ENCODE data around the gene DEAF1. TPM values are rescaled to one million over a fixed set of nuclear protein-coding genes. Genes with fewer than 3 reads are reported as not detected.
"Not testable (repeated sequence)": the region's sequence is repeated elsewhere in the genome, so short reads cannot be mapped to it uniquely, and the experiment has no call there.

DEAF1 gene
- total RNA-seq, 2 experiments from 2014 or later, result 44.0 to 48.8 TPM

DNA sequence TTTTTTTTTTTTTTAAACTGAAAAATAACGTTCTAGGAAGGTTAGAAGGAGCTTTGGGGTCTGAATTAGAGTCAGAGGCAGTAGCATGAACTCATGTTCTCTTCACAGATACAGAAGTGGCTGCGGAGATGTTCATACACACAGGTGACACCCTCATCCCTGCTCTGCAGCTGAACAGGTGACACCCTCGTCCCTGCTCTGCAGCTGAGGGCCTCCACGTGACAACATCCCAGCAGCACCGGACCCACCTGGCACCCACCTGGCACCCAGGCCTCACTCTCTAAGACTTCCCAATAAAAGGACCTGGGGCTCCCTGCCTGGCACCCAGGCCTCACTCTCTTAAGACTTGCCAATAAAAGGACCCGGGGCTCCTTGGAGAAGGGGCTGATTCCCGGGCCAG is 38.2 kb downstream of the DEAF1 start:
- DNase-seq, result no peak
- ChIA-PET CTCF (interaction anchor here (0.6 to 1.6 kb wide), 4 partner anchors 16 to 136 kb away, joined by 3 read pairs; no protein-coding TSS in a partner anchor), POLR2A (no interaction called here)
- Mint-ChIP-seq H3K36me3 (ENCODE audit: low read depth) (peaks cover 6% of the 10 kb centered on the region), H3K4me1 (no peaks in the 10 kb centered on the region), H3K4me3 (no peak overlapping the region), H3K27me3 (no peaks in the 10 kb centered on the region), H3K9me3 (no peaks in the 10 kb centered on the region), H3K27ac (no peak overlapping the region)

DNA sequence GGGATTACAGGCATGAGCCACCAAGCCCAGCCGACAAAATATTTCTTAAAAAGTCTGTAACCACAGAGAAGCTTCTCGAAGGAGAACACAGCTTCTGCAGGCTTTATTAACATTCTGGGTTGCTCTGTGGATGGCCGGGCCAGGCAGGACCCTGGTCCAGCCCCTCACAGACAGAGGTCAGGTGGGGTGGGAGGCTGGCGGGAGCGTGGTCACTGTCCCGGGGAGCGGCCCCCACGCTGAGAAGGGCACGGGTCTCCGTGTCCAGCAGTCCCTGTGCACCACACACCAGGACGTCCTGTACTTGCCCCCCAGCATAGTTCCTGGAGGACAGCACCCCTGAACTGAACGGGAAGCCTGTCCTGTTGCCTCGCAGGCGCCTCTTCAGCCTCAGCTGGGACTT is 38.6 kb downstream of the DEAF1 start:
- Mint-ChIP-seq H3K4me3 (no peak overlapping the region), H3K4me1 (no peaks in the 10 kb centered on the region), H3K27me3 (no peaks in the 10 kb centered on the region), H3K27ac (no peak overlapping the region), H3K9me3 (no peaks in the 10 kb centered on the region), H3K36me3 (ENCODE audit: low read depth) (peaks cover 6% of the 10 kb centered on the region)
- POLR2A ChIA-PET, result no interaction called here
- CTCF ChIA-PET, result interaction anchor here (0.6 to 1.6 kb wide), 5 partner anchors 17 to 136 kb away, joined by 3 read pairs; partner anchors contain the start of gene TMEM80
- no peak for DNase-seq

DNA sequence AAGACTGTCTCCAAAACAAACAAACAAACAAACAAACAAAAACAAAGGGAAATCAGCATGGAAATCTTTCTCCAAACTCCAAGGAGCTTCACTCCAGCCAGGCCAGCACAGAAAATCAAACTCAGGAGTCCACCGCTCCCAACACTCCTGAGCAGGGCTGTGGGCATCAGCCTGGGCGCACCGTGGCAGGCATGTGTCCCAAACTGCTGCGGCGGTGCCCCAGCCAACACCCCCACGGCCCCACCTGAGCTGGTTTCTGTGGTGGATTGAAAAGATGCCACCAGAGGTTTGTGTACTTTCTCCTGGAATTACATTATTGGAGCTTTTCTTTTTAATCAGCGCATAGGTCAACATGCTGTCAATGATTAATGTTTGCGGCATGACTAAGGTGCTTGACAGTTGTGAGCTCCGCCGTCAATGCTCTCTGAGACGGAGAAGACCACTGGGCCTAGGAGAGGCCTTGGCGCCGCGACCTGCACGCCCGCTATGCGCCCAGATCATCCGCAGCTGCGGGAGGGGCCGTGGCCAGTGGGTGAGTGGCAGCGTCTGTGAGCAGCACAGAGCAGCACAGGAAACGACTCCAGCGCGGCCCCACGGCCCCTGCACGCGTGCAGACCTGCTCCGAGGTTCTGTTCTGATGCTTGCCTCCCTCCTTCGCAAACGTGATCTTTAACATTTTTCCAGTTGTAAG is 39.8 kb downstream of the DEAF1 start:
- Mint-ChIP-seq H3K27ac (no peak overlapping the region), H3K4me1 (no peaks in the 10 kb centered on the region), H3K36me3 (ENCODE audit: low read depth) (peaks cover 8% of the 10 kb centered on the region), H3K4me3 (no peak overlapping the region), H3K27me3 (no peaks in the 10 kb centered on the region), H3K9me3 (no peaks in the 10 kb centered on the region)
- ChIA-PET CTCF (interaction anchor here (0.6 to 0.9 kb wide), 2 partner anchors 19 to 232 kb away, joined by 3 read pairs; no protein-coding TSS in a partner anchor), POLR2A (no interaction called here)
- no peak for DNase-seq

DNA sequence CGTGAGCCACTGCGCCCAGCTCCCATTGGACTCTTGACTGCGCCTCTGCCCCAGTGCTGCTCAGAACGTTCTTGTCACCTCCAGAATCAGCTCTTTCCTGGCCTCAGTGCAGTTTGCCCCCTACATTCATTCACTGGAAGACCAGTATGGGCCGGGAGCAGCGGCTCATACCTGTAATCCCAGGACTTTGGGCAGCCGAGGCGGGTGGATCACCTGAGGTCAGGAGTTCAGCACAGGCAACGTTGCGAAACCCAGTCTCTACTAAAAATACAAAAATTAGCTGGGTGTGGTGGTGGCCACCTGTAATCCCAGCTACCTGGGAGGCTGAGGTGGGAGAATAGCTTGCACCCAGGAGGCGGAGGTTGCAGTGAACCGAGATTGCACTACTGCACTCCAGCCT is 40.6 kb downstream of the DEAF1 start:
- POLR2A ChIA-PET; H3K9me3 Mint-ChIP-seq; H3K4me3 Mint-ChIP-seq; H3K36me3 Mint-ChIP-seq (ENCODE audit: low read depth); H3K27ac Mint-ChIP-seq; H3K27me3 Mint-ChIP-seq; H3K4me1 Mint-ChIP-seq; DNase-seq: not testable (repeated sequence)
- CTCF ChIA-PET, result interaction anchor here (0.6 kb wide), 1 partner anchor 17 kb away, joined by 3 read pairs; no protein-coding TSS in a partner anchor

- no peak overlapping the region for H3K27ac Mint-ChIP-seq
- POLR2A ChIA-PET, result no interaction called here
These were observed 41.2 kb downstream of the DEAF1 start for GRCh38 chr11:653837-654236.

DNA sequence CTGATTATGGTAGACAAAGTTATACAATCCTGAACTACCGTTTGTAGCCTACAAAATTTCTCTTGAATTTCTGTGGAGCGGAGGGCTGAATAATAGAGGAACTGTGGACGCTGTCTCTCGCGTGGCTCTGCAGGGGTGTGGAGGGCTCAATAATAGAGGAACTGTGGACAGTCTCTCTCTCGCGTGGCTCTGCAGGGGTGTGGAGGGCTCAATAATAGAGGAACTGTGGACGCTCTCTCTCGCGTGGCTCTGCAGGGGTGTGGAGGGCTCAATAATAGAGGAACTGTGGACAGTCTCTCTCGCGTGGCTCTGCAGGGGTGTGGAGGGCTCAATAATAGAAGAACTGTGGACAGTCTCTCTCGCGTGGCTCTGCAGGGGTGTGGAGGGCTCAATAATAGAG is 41.9 kb downstream of the DEAF1 start:
- H3K27me3 Mint-ChIP-seq; H3K36me3 Mint-ChIP-seq (ENCODE audit: low read depth); POLR2A ChIA-PET; H3K27ac Mint-ChIP-seq; DNase-seq; H3K4me3 Mint-ChIP-seq; H3K9me3 Mint-ChIP-seq; H3K4me1 Mint-ChIP-seq: not testable (repeated sequence)
- CTCF ChIA-PET, result interaction anchor here (0.6 kb wide), 1 partner anchor 73 kb away, joined by 3 read pairs; no protein-coding TSS in a partner anchor

More at GRCh38 chr11:653837-654236, 41.2 kb downstream of the DEAF1 start:
- peaks cover 6% of the 10 kb centered on the region for H3K36me3 Mint-ChIP-seq (ENCODE audit: low read depth)
- H3K9me3 Mint-ChIP-seq, result no peaks in the 10 kb centered on the region
- H3K4me3 Mint-ChIP-seq, result no peak overlapping the region
- CTCF ChIA-PET, result no interaction called here
- H3K4me1 Mint-ChIP-seq, result no peaks in the 10 kb centered on the region
- H3K27me3 Mint-ChIP-seq, result no peaks in the 10 kb centered on the region
- no peak for DNase-seq

- Mint-ChIP-seq H3K27me3 (no peaks in the 10 kb centered on the region), H3K9me3 (no peaks in the 10 kb centered on the region), H3K4me1 (peaks cover 3% of the 10 kb centered on the region), H3K36me3 (ENCODE audit: low read depth) (peaks cover 13% of the 10 kb centered on the region), H3K4me3 (no peak overlapping the region), H3K27ac (no peak overlapping the region)
- POLR2A ChIA-PET, result no interaction called here
- CTCF ChIA-PET, result no interaction called here
- DNase-seq, result no peak
These were observed 44.5 kb downstream of the DEAF1 start for GRCh38 chr11:650482-650881.

DNA sequence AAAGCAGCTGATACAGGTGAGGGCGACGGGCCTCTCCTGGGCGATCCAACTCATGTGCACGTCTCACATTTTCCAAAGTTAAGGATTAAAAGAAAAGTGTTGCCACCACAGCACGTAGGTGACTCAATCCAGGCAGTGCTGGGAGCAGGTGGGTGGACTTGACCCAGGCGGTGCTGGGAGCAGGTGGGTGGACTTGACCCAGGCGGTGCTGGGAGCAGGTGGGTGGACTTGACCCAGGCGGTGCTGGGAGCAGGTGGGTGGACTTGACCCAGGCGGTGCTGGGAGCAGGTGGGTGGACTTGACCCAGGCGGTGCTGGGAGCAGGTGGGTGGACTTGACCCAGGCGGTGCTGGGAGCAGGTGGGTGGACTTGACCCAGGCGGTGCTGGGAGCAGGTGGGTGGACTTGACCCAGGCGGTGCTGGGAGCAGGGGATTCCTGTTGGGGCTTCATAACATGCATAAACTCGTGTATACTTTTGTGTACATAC is 47.3 kb downstream of the DEAF1 start:
- DNase-seq, H3K4me3 Mint-ChIP-seq, POLR2A ChIA-PET, H3K27ac Mint-ChIP-seq, H3K27me3 Mint-ChIP-seq, H3K4me1 Mint-ChIP-seq, H3K9me3 Mint-ChIP-seq: not testable (repeated sequence)
- peaks cover 13% of the 10 kb centered on the region for H3K36me3 Mint-ChIP-seq (ENCODE audit: low read depth)
- CTCF ChIA-PET, result interaction anchor here (1.0 kb wide), 1 partner anchor 57 kb away, joined by 3 read pairs; no protein-coding TSS in a partner anchor

- no peak for DNase-seq
- Mint-ChIP-seq H3K4me1 (peaks cover 3% of the 10 kb centered on the region), H3K9me3 (no peaks in the 10 kb centered on the region), H3K27me3 (no peaks in the 10 kb centered on the region), H3K4me3 (no peak overlapping the region), H3K36me3 (ENCODE audit: low read depth) (peaks cover 9% of the 10 kb centered on the region), H3K27ac (no peak overlapping the region)
- ChIA-PET POLR2A (no interaction called here), CTCF (interaction anchor here (0.6 to 1.1 kb wide), 2 partner anchors 50 to 87 kb away, joined by 3 read pairs; no protein-coding TSS in a partner anchor)
These were observed 48.8 kb downstream of the DEAF1 start for GRCh38 chr11:646214-646613.

DNA sequence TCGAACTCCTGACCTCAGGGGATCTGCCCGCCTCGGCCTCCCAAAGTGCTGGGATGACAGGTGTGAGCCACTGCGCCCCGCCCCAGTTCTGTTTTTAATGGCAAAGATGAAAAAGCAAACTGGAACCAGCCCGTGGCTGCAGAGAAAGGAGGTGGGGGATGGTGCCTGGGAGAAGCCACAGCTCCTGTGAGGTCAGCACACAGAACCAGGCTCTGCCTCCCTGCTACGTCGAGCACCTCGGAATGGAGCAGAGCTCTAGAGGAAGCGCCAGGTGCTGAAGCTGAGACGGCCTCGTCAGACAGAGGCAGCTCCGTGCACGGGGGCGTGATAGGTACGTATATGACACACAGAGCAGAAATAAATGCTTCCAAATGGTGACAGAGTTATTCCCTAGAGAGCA is 49.5 kb downstream of the DEAF1 start:
- POLR2A ChIA-PET, result no interaction called here
- Mint-ChIP-seq H3K9me3 (no peaks in the 10 kb centered on the region), H3K4me1 (peaks cover 3% of the 10 kb centered on the region), H3K27ac (no peak overlapping the region), H3K4me3 (no peak overlapping the region), H3K27me3 (no peaks in the 10 kb centered on the region), H3K36me3 (ENCODE audit: low read depth) (peaks cover 9% of the 10 kb centered on the region)
- no peak for DNase-seq
- CTCF ChIA-PET, result no interaction called here

DNA sequence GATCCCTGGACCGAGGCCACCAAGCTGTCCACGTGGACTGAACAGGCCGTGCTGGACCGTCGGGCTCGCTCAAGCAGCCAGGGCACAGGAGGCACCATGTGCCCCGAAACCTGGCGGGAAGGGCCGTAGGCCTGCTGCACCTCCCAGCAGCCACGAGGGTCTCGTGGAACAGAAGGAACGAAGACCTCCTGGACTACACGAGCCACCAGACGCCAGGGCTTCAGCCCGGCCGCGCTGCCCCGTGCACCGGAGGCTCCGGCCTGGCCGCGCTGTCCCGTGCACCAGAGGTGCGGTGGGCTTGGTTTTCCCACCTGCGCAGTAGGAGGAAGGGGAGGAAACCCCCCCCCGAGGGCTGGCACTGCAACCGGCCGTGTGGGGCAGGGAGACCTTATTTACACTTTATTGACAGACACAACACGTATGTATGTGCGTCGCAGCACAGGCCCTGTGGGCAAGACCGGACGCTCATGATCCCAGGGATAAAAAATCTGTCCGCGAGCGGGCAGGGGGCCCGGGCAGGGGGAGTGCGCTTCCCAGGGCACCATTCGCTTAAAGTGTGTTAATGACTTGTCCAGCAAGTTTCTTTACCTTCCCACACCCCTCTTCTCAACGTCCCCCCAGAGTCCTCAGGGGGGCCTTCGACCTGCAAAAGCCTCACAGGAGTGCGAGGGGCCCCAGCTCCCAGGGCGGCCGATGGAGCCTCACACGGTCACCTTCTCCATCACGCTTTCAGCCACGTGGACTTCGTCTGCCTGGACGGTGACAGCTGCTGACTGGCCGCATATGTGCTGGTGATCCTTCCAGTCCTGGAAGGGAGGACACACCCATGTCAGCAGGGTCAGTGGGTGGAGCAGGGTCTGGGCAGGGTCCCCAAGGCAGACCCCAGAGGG is 50.9 kb downstream of the DEAF1 start:
- no peak overlapping the region for H3K4me3 Mint-ChIP-seq
- peaks cover 9% of the 10 kb centered on the region for H3K36me3 Mint-ChIP-seq (ENCODE audit: low read depth)
- H3K9me3 Mint-ChIP-seq, result no peaks in the 10 kb centered on the region
- CTCF ChIA-PET, result no interaction called here
- POLR2A ChIA-PET, result no interaction called here
- H3K4me1 Mint-ChIP-seq, result peaks cover 5% of the 10 kb centered on the region
- no peak overlapping the region for H3K27ac Mint-ChIP-seq
- H3K27me3 Mint-ChIP-seq, result peaks cover 3% of the 10 kb centered on the region
- DNase-seq, result no peak

DNA sequence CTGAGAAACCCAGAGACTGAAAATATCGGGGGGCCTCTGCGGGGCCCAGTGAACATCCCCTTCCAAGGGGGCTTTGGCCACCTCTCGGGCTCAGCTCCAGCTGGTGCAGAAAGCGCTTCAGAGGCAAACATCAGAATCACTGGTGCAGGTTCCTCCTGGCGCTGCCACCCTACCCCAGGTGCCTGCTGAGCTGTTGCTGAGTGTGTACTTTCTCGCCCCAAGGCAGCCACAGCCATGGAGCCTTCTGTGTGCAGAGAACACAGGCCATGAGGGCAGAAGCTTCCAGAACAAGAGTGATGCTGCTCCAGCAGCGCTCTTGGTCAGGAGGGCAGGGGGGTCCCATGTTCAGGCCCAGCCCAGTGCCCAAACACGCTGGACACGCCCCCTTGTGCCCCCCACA is 51.7 kb downstream of the DEAF1 start:
- POLR2A ChIA-PET, result no interaction called here

DNA sequence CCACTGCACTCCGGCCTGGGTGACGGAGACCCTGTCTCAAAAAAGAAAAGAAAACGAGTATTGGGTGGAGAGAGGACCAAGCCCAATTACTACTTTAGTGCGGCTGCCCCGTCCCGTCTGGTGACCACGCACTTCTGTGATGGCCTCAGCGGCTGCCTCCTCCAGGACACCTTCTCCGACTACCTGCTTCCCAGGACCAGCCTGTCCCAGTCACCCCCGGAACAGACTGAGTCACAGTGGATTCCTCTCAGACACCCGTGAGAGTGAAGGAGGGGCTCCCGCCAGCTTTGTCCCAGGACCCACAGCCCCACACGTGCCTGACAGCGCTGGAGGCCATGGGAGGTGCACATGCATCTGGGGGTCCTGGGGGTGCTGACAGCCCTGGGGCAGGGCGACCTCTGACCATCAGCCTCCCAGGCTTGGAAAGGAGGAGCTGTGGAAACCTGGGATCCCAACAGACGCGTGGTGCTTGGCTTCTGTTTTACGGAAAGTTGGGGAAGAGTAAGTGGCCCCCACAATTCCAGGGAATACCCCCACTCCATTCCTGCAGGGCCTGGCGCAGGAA is 53.1 kb downstream of the DEAF1 start:
- H3K27ac Mint-ChIP-seq, result no peak overlapping the region
- peaks cover 20% of the 10 kb centered on the region for H3K27me3 Mint-ChIP-seq
- DNase-seq, result no peak
- H3K4me1 Mint-ChIP-seq, result peaks cover 14% of the 10 kb centered on the region
- CTCF ChIA-PET, result no interaction called here
- H3K36me3 Mint-ChIP-seq (ENCODE audit: low read depth), result peaks cover 3% of the 10 kb centered on the region
- POLR2A ChIA-PET, result no interaction called here
- H3K4me3 Mint-ChIP-seq, result no peak overlapping the region
- H3K9me3 Mint-ChIP-seq, result no peaks in the 10 kb centered on the region

More for the DNA sequence above, 51.7 kb downstream of the DEAF1 start:
- H3K27me3 Mint-ChIP-seq, result peaks cover 10% of the 10 kb centered on the region
- H3K4me3 Mint-ChIP-seq, result no peak overlapping the region
- CTCF ChIA-PET, result no interaction called here
- H3K27ac Mint-ChIP-seq, result no peak overlapping the region
- DNase-seq, result no peak
- H3K36me3 Mint-ChIP-seq (ENCODE audit: low read depth), result peaks cover 5% of the 10 kb centered on the region
- H3K4me1 Mint-ChIP-seq, result peaks cover 9% of the 10 kb centered on the region
- no peaks in the 10 kb centered on the region for H3K9me3 Mint-ChIP-seq

Data from activated CD4-positive, alpha-beta T cell treated with anti-CD3 and anti-CD28 coated beads, Interleukin-2, amount 10 ng/mL, durations not matched to agents 7 days and 5 days (primary cell).